K562 (cell line): Measurements from ENCODE around the gene HNRNPA3. TPM values are rescaled to one million over a fixed set of nuclear protein-coding genes. Genes with fewer than 3 reads are reported as not detected.

Source experiments
- KDM4B ChIP-seq, 2 experiments: fragments of 450-650 bp in 1 of 2; sonication (generic) in 1 of 2; IDR thresholded peaks; 2 replicates each; pipeline ENCODE4 v1.6.1; 2016 to 2017; ENCODE audit warnings: borderline replicate concordance in 2 of 2, antibody characterized with exemption in 1 of 2, low read depth in 1 of 2, mild to moderate bottlenecking in 1 of 2
- RBFOX2 ChIP-seq: fragments of 200-400 bp; formaldehyde crosslinking; IDR thresholded peaks from 2 replicates; pipeline ENCODE4 v1.6.1; 2017; ENCODE audit warnings: low read depth, mild to moderate bottlenecking, low read length, moderate library complexity
- SUPT5H ChIP-seq: fragments of 450-650 bp; IDR thresholded peaks from 2 replicates; pipeline ENCODE4 v1.6.1; 2016
- polyA plus RNA-seq, 8 experiments: library from polyadenylated mRNA; depleted of rRNA in 4 of 8; stranded (reverse) in 5 of 8; unstranded in 3 of 8; fragments of >200 nt; fragmentation: Nextera tagmentation in 2 of 8; fragmentation: Illumina TruSeq in 1 of 8; extraction: Ambion mirVana in 2 of 8; extraction: Trizol in 1 of 8; gene quantifications; 2 replicates each; pipeline versions ENCODE4 v1.2.1 to v1.2.3, GENCODE V29; 2011 to 2014; ENCODE audit warnings: inconsistent platforms in 1 of 8, missing spikeins in 1 of 8
- total RNA-seq, 7 experiments: library from RNA; depleted of rRNA in 6 of 7; stranded (reverse); fragments of >200 nt in 6 of 7; fragmentation: Illumina TruSeq in 2 of 7; extraction: Trizol in 2 of 7; gene quantifications; 2 replicates each; pipeline versions ENCODE4 v1.2.1 to v1.2.3, GENCODE V29; 2011 to 2021; ENCODE audit warnings: low replicate concordance in 1 of 7
- TF ChIP-seq, protein P1 (sequence below), 2 experiments: fragments of 450-650 bp in 1 of 2; sonication (generic) in 1 of 2; formaldehyde crosslinking in 1 of 2; IDR thresholded peaks; 2 replicates each; pipeline versions ENCODE4 v1.7.1 to v1.9.0; 2016 to 2022; ENCODE audit warnings: inconsistent platforms in 1 of 2, mild to moderate bottlenecking in 1 of 2, missing genetic modification reagents in 1 of 2

HNRNPA3 gene
- total and polyA plus RNA-seq, 9 of the 15 experiments (the other 6 are each of a cell fraction or from before 2014, with no cell fraction given), result 72.8 to 428 (median 192) TPM

DNA sequence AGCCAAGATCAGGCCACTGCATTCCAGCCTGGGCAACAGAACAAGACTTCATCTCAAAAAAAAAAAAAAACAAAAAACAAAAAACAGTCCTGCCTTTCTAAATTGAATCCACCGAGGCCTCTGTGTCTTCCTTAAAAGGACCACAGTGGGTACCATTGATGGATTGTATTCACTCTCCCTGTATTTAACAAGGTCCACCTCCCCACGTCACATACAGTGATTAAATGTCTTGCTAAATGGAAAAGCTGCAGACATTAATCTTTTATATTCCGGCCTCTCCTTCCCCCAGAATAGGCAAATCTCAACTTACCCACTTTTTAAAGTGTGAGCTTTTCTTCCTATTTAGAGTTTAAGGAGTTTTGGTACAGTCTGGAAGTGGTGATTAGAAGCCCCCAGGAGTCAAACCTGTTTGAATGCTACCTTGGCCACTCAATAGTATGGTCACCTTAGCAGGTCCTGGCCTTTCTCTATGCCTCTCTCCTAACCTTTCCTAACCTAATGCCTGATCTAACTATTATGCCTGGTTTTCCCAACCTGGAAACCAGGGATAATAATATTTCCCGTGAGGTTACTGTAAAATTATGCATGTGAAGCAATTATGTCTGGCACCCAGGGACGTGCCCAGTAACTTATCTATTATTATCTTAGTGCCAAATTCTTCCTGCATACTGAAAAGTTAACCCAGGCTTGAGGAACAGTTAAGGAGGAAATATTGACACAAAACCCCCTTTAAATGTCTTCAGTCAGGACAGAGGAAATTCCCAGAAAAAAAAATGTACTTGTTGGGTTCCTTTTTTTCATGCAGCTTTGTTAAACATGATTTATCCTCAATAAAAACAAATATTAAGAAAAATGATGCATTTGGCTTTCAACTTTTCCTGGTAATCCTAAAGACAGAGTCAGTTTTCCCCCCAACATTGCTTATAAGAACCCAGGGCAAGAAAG is 48.8 kb downstream of the HNRNPA3 start (continued):
- TF ChIP-seq, protein P1, sequence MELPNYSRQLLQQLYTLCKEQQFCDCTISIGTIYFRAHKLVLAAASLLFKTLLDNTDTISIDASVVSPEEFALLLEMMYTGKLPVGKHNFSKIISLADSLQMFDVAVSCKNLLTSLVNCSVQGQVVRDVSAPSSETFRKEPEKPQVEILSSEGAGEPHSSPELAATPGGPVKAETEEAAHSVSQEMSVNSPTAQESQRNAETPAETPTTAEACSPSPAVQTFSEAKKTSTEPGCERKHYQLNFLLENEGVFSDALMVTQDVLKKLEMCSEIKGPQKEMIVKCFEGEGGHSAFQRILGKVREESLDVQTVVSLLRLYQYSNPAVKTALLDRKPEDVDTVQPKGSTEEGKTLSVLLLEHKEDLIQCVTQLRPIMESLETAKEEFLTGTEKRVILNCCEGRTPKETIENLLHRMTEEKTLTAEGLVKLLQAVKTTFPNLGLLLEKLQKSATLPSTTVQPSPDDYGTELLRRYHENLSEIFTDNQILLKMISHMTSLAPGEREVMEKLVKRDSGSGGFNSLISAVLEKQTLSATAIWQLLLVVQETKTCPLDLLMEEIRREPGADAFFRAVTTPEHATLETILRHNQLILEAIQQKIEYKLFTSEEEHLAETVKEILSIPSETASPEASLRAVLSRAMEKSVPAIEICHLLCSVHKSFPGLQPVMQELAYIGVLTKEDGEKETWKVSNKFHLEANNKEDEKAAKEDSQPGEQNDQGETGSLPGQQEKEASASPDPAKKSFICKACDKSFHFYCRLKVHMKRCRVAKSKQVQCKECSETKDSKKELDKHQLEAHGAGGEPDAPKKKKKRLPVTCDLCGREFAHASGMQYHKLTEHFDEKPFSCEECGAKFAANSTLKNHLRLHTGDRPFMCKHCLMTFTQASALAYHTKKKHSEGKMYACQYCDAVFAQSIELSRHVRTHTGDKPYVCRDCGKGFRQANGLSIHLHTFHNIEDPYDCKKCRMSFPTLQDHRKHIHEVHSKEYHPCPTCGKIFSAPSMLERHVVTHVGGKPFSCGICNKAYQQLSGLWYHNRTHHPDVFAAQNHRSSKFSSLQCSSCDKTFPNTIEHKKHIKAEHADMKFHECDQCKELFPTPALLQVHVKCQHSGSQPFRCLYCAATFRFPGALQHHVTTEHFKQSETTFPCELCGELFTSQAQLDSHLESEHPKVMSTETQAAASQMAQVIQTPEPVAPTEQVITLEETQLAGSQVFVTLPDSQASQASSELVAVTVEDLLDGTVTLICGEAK (IDR thresholded peaks at IDR 0.05), result 0 out of 2 replicates have a peak, but pooled peaks have one; percentile 11
- TF ChIP-seq, protein P1 (CRISPR knock-in tag; IDR thresholded peaks at IDR 0.05), result no peak
- TF ChIP-seq SUPT5H (peak; percentile 45; the same call in 1 of the 2 replicates), RBFOX2 (peak; percentile 33; the same call in 1 of the 2 replicates), KDM4B (IDR thresholded peaks at IDR 0.05; ENCODE audit: borderline replicate concordance in 2 of 2, low read depth in 1 of 2) (no peak)
